ENCODE measurements around the gene RHOF. TPM values are rescaled to one million over a fixed set of nuclear protein-coding genes. Genes with fewer than 3 reads are reported as not detected.
A peak's percentile ranks its signal among the peaks of the same experiment; 100 is the strongest.

Gene RHOF
- total and polyA plus RNA-seq, 4 donors, result 0.97 to 7.0 (median 3.5) TPM

DNA sequence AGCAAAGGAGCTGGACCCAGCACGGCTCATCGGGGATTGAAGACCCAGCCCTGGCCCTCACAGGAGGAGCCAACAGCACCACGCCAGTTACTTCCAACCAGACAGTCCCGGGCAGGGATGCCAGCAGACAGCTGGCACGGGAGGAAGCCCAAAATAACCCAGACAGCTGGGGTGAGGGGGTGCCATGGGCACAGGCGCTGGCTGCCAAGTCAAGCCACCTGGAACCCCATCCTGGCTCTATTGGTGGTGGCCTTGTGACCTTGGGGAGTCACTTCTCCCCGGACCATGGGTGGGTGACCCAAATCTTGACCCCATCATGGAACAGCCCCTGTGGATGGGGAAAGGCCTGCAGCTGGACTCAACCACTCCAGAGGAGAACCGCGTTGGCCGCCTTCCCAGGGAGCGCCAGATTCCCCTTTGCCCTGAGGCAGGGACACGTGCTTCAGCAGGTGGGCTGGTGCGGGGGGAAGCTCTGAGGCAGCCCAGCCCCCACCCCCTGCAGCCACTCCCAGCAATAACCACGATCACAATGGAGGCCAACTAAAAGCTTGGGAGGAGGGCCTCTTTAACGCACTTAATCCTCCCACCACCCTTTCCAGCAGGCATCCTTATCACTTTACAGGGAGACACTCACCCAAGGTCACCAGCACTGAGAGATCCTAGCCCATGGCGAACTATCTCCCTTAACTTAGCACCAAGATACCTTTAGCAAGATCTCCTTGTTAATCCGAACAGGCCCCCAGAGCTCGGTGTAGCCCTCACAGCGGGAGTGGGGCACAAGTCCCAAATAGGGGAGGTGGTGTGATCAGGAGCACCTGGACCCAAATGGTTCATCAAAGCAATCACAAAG, 4.7 kb upstream of the RHOF start (continued):
- TF ChIP-seq RXRA (IDR thresholded peaks at IDR 0.05) (peak; percentile 62 to 73), HNF4A (conservative IDR thresholded peaks at IDR 0.05) (peak in 1 of 2 donors; percentile 56), FOXA1 (IDR thresholded peaks at IDR 0.05) (no peak), HNF4G (IDR thresholded peaks at IDR 0.05) (no peak), FOXA2 (IDR thresholded peaks at IDR 0.05) (no peak), RAD21 (IDR thresholded peaks at IDR 0.05) (no peak)
- TF ChIP-seq, protein P1, sequence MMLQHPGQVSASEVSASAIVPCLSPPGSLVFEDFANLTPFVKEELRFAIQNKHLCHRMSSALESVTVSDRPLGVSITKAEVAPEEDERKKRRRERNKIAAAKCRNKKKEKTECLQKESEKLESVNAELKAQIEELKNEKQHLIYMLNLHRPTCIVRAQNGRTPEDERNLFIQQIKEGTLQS (IDR thresholded peaks at IDR 0.05), result no peak

DNA sequence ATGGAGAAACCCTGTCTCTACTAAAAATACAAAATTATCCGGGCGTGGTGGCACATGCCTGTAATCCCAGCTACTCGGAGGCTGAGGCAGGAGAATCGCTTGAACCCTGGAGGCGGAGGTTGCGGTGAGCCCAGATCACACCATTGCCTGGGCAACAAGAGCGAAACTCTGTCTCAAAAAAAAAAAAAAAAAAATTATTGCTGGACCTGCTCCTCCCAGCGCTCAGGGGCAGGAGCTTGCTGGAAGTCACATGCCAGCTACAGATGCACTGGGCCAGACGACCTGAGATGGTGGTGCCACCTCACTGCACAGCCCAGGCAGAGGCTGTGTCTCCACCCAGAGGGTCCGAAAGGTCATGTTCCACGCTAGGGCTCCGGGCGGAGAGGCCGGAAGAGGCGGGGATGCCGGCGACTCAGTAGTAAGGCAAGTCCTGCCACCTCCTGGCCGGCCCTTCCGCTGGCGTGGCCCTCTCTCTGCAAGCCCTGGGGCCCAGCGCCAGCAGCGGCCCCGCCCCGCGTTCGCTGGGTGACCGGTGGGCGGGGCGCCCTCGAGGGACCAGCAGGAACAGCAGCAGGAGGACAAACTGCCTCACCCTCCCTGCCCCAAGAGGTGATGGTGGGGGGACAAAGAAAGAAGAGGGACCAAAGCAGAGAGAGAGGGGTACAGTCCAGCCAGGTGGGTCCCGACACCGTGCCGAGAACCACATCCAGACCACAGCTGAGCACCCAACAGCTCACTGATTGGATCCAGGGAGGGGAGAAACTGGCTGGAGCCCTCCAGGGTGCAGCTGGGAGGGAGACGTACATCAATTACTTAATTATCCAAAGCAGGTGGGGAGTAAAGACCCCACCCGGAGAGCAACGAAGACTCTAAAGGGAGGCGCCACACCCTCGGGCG, 3.6 kb upstream of the RHOF start:
- peaks cover 16 to 63% (median 54%) of the 10 kb centered on the region in 4 donors for H3K4me1 ChIP-seq (ENCODE audit: control insufficient read depth in 4 of 4, insufficient read depth in 4 of 4, low read length in 3 of 4)
- H3K36me3 ChIP-seq (ENCODE audit: control insufficient read depth in 4 of 4, insufficient read depth in 3 of 4, low read depth in 1 of 4, low read length in 3 of 4), result no peaks in the 10 kb centered on the region
- H3K9ac ChIP-seq (ENCODE audit: low read depth in 1 of 2, low read length in 2 of 2), result no peak overlapping the region
- H3K9me3 ChIP-seq (ENCODE audit: control insufficient read depth in 4 of 4, low read length in 3 of 4), result no peaks in the 10 kb centered on the region
- no peaks in the 10 kb centered on the region for H3K27me3 ChIP-seq (ENCODE audit: control insufficient read depth in 4 of 4, insufficient read depth in 4 of 4, low read length in 3 of 4)
- 15% methylated on average over 39 of the region's 39 CpGs for WGBS
- peak overlapping the region in 2 of 3 donors; percentile 28 to 38 for H3K4me3 ChIP-seq (ENCODE audit: low read depth in 1 of 3, low read length in 3 of 3)
- peak; percentile 89 for DNase-seq (ENCODE audit: low spot score)
- peak; percentile 61 to 63 for TF ChIP-seq RAD21 (IDR thresholded peaks at IDR 0.05)
- TF ChIP-seq EGR1 (IDR thresholded peaks at IDR 0.05; ENCODE audit: low read depth in 2 of 2), result peak in 1 of 2 donors; percentile 75
- TF ChIP-seq, protein P1 (IDR thresholded peaks at IDR 0.05), result no peak
- peak; percentile 40 for TF ChIP-seq TAF1 (conservative IDR thresholded peaks at IDR 0.05)
- TF ChIP-seq, protein P2, sequence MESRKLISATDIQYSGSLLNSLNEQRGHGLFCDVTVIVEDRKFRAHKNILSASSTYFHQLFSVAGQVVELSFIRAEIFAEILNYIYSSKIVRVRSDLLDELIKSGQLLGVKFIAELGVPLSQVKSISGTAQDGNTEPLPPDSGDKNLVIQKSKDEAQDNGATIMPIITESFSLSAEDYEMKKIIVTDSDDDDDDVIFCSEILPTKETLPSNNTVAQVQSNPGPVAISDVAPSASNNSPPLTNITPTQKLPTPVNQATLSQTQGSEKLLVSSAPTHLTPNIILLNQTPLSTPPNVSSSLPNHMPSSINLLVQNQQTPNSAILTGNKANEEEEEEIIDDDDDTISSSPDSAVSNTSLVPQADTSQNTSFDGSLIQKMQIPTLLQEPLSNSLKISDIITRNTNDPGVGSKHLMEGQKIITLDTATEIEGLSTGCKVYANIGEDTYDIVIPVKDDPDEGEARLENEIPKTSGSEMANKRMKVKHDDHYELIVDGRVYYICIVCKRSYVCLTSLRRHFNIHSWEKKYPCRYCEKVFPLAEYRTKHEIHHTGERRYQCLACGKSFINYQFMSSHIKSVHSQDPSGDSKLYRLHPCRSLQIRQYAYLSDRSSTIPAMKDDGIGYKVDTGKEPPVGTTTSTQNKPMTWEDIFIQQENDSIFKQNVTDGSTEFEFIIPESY (IDR thresholded peaks at IDR 0.05), result peak; percentile 92
- peak; percentile 70 to 81 for TF ChIP-seq JUND (IDR thresholded peaks at IDR 0.05)
- peak; percentile 94 for TF ChIP-seq SP1 (IDR thresholded peaks at IDR 0.05)
- TF ChIP-seq RXRA (IDR thresholded peaks at IDR 0.05), result peak; percentile 87 to 92
- TF ChIP-seq, protein P3, sequence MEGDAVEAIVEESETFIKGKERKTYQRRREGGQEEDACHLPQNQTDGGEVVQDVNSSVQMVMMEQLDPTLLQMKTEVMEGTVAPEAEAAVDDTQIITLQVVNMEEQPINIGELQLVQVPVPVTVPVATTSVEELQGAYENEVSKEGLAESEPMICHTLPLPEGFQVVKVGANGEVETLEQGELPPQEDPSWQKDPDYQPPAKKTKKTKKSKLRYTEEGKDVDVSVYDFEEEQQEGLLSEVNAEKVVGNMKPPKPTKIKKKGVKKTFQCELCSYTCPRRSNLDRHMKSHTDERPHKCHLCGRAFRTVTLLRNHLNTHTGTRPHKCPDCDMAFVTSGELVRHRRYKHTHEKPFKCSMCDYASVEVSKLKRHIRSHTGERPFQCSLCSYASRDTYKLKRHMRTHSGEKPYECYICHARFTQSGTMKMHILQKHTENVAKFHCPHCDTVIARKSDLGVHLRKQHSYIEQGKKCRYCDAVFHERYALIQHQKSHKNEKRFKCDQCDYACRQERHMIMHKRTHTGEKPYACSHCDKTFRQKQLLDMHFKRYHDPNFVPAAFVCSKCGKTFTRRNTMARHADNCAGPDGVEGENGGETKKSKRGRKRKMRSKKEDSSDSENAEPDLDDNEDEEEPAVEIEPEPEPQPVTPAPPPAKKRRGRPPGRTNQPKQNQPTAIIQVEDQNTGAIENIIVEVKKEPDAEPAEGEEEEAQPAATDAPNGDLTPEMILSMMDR (IDR thresholded peaks at IDR 0.05; ENCODE audit: low read depth, low read length, missing input control), result peak; percentile 32
- TF ChIP-seq GABPA (IDR thresholded peaks at IDR 0.05 in 1 of 2, conservative IDR thresholded peaks at IDR 0.05 in 1 of 2), result peak in 1 of 2 donors; percentile 90
- peak; percentile 90 for TF ChIP-seq NR2F2 (IDR thresholded peaks at IDR 0.05)
- peak; percentile 79 for TF ChIP-seq HNF4G (IDR thresholded peaks at IDR 0.05)
- TF ChIP-seq, protein P4, sequence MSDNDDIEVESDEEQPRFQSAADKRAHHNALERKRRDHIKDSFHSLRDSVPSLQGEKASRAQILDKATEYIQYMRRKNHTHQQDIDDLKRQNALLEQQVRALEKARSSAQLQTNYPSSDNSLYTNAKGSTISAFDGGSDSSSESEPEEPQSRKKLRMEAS (IDR thresholded peaks at IDR 0.05), result peak; percentile 88
- peak; percentile 33 for TF ChIP-seq FOXA2 (IDR thresholded peaks at IDR 0.05)
- peak; percentile 88 to 94 for TF ChIP-seq HNF4A (conservative IDR thresholded peaks at IDR 0.05)
- peak; percentile 91 for TF ChIP-seq YY1 (IDR thresholded peaks at IDR 0.05)
- TF ChIP-seq, protein P5, sequence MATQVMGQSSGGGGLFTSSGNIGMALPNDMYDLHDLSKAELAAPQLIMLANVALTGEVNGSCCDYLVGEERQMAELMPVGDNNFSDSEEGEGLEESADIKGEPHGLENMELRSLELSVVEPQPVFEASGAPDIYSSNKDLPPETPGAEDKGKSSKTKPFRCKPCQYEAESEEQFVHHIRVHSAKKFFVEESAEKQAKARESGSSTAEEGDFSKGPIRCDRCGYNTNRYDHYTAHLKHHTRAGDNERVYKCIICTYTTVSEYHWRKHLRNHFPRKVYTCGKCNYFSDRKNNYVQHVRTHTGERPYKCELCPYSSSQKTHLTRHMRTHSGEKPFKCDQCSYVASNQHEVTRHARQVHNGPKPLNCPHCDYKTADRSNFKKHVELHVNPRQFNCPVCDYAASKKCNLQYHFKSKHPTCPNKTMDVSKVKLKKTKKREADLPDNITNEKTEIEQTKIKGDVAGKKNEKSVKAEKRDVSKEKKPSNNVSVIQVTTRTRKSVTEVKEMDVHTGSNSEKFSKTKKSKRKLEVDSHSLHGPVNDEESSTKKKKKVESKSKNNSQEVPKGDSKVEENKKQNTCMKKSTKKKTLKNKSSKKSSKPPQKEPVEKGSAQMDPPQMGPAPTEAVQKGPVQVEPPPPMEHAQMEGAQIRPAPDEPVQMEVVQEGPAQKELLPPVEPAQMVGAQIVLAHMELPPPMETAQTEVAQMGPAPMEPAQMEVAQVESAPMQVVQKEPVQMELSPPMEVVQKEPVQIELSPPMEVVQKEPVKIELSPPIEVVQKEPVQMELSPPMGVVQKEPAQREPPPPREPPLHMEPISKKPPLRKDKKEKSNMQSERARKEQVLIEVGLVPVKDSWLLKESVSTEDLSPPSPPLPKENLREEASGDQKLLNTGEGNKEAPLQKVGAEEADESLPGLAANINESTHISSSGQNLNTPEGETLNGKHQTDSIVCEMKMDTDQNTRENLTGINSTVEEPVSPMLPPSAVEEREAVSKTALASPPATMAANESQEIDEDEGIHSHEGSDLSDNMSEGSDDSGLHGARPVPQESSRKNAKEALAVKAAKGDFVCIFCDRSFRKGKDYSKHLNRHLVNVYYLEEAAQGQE (IDR thresholded peaks at IDR 0.05), result peak; percentile 94
- peak; percentile 78 for TF ChIP-seq FOXA1 (IDR thresholded peaks at IDR 0.05)
- peak overlapping the region; percentile 92 to 100 for H3K27ac ChIP-seq (ENCODE audit: low read depth in 1 of 2, low read length in 2 of 2)
